T-helper 1 cell treated with Interleukin-12 subunit alpha and Interleukin-12 subunit beta and Interleukin-4 antibody, amounts not matched to agents 30 μg/mL and 1 μg/mL, for 36 hours (primary cell): ENCODE data around the gene GNPTG.
A peak's percentile ranks its signal among the peaks of the same experiment; 100 is the strongest.
"Not testable (repeated sequence)": the region's sequence is repeated elsewhere in the genome, so short reads cannot be mapped to it uniquely, and the experiment has no call there.

ENCODE experiments used
- H3K27ac Mint-ChIP-seq: one replicate; pipeline ENCODE4 v1.8.0; 2021; ENCODE audit warnings: mild to moderate bottlenecking, mixed read lengths
- H3K27me3 Mint-ChIP-seq: one replicate; pipeline ENCODE4 v1.8.0; 2021; ENCODE audit warnings: low read depth, mixed read lengths
- H3K36me3 Mint-ChIP-seq: one replicate; pipeline ENCODE4 v1.8.0; 2021; ENCODE audit warnings: low read depth, mixed read lengths
- H3K4me1 Mint-ChIP-seq: one replicate; pipeline ENCODE4 v1.8.0; 2021; ENCODE audit warnings: low read depth, mixed read lengths
- H3K4me3 Mint-ChIP-seq: one replicate; pipeline ENCODE4 v1.8.0; 2021; ENCODE audit warnings: mild to moderate bottlenecking, moderate library complexity, mixed read lengths
- H3K9me3 Mint-ChIP-seq: one replicate; pipeline ENCODE4 v1.8.0; 2021; ENCODE audit warnings: mixed read lengths

GNPTG gene

GRCh38 chr16:1326391-1326790 is 25.3 kb upstream of the GNPTG start:
- no peaks in the 10 kb centered on the region for H3K9me3 Mint-ChIP-seq
- H3K4me3 Mint-ChIP-seq: no peak overlapping the region
- no peaks in the 10 kb centered on the region for H3K4me1 Mint-ChIP-seq
- no peak overlapping the region for H3K27ac Mint-ChIP-seq
- peaks cover 6% of the 10 kb centered on the region for H3K36me3 Mint-ChIP-seq
- H3K27me3 Mint-ChIP-seq: no peaks in the 10 kb centered on the region

- Mint-ChIP-seq H3K4me1 (peaks cover 3% of the 10 kb centered on the region), H3K27ac (no peak overlapping the region), H3K9me3 (no peaks in the 10 kb centered on the region), H3K27me3 (peaks cover 5% of the 10 kb centered on the region), H3K36me3 (peaks cover 6% of the 10 kb centered on the region), H3K4me3 (no peak overlapping the region)
Measured at GRCh38 chr16:1326946-1327618, 24.6 kb upstream of the GNPTG start.

- peaks cover 5% of the 10 kb centered on the region for H3K4me1 Mint-ChIP-seq
- H3K27ac Mint-ChIP-seq: no peak overlapping the region
- no peaks in the 10 kb centered on the region for H3K9me3 Mint-ChIP-seq
- peaks cover 10% of the 10 kb centered on the region for H3K27me3 Mint-ChIP-seq
- peaks cover 6% of the 10 kb centered on the region for H3K36me3 Mint-ChIP-seq
- H3K4me3 Mint-ChIP-seq: no peak overlapping the region
Measured at GRCh38 chr16:1327619-1327947, 24.1 kb upstream of the GNPTG start.

- H3K9me3 Mint-ChIP-seq, H3K36me3 Mint-ChIP-seq: not testable (repeated sequence)
Measured at GRCh38 chr16:1328136-1328535, 23.6 kb upstream of the GNPTG start.

GRCh38 chr16:1328961-1329360 is 22.8 kb upstream of the GNPTG start:
- not testable (repeated sequence) for H3K4me1 Mint-ChIP-seq, H3K9me3 Mint-ChIP-seq, H3K27ac Mint-ChIP-seq, H3K4me3 Mint-ChIP-seq, H3K36me3 Mint-ChIP-seq
- H3K27me3 Mint-ChIP-seq: peaks cover 13% of the 10 kb centered on the region

More at GRCh38 chr16:1328136-1328535, 23.6 kb upstream of the GNPTG start:
- H3K4me1 Mint-ChIP-seq, H3K4me3 Mint-ChIP-seq, H3K27ac Mint-ChIP-seq: not testable (repeated sequence)
- H3K27me3 Mint-ChIP-seq: peaks cover 13% of the 10 kb centered on the region

GRCh38 chr16:1330260-1330914 is 21.3 kb upstream of the GNPTG start:
- Mint-ChIP-seq H3K27me3 (peaks cover 23% of the 10 kb centered on the region), H3K27ac (no peak overlapping the region), H3K4me3 (no peak overlapping the region), H3K9me3 (no peaks in the 10 kb centered on the region), H3K4me1 (peaks cover 7% of the 10 kb centered on the region), H3K36me3 (no peaks in the 10 kb centered on the region)

GRCh38 chr16:1330931-1331711 is 20.6 kb upstream of the GNPTG start:
- Mint-ChIP-seq H3K27ac (no peak overlapping the region), H3K27me3 (peaks cover 27% of the 10 kb centered on the region), H3K4me1 (peaks cover 7% of the 10 kb centered on the region), H3K4me3 (peak overlapping the region; percentile 55), H3K36me3 (no peaks in the 10 kb centered on the region), H3K9me3 (no peaks in the 10 kb centered on the region)

GRCh38 chr16:1331712-1332617 is 19.8 kb upstream of the GNPTG start:
- Mint-ChIP-seq H3K27ac (peak overlapping the region; percentile 55), H3K4me3 (peak overlapping the region; percentile 55)

GRCh38 chr16:1332618-1333148 is 19.0 kb upstream of the GNPTG start:
- Mint-ChIP-seq H3K4me3 (peak overlapping the region; percentile 55), H3K9me3 (no peaks in the 10 kb centered on the region), H3K27me3 (peaks cover 34% of the 10 kb centered on the region), H3K4me1 (peaks cover 9% of the 10 kb centered on the region), H3K36me3 (no peaks in the 10 kb centered on the region), H3K27ac (no peak overlapping the region)

More at GRCh38 chr16:1331712-1332617, 19.8 kb upstream of the GNPTG start:
- no peaks in the 10 kb centered on the region for H3K9me3 Mint-ChIP-seq
- no peaks in the 10 kb centered on the region for H3K36me3 Mint-ChIP-seq
- H3K27me3 Mint-ChIP-seq: peaks cover 34% of the 10 kb centered on the region
- peaks cover 9% of the 10 kb centered on the region for H3K4me1 Mint-ChIP-seq

GRCh38 chr16:1333149-1333812 is 18.4 kb upstream of the GNPTG start, which contains the start of gene BAIAP3:
TSS of gene BAIAP3 (plus strand) at chr16:1333645. CDS start at chr16:1338550, 4,905 bp downstream.
- Mint-ChIP-seq H3K27ac (no peak within 1 kb of the TSS), H3K4me3 (peak within 1 kb of the TSS; percentile 55)

GRCh38 chr16:1333854-1334700 is 17.7 kb upstream of the GNPTG start:
- Mint-ChIP-seq H3K4me3 (no peak overlapping the region), H3K4me1 (peaks cover 9% of the 10 kb centered on the region), H3K27ac (no peak overlapping the region), H3K9me3 (no peaks in the 10 kb centered on the region), H3K27me3 (peaks cover 34% of the 10 kb centered on the region), H3K36me3 (no peaks in the 10 kb centered on the region)

More at GRCh38 chr16:1333149-1333812, 18.4 kb upstream of the GNPTG start, which contains the start of gene BAIAP3:
- peaks cover 9% of the 10 kb centered on the region for H3K4me1 Mint-ChIP-seq
- peaks cover 34% of the 10 kb centered on the region for H3K27me3 Mint-ChIP-seq
- H3K36me3 Mint-ChIP-seq: no peaks in the 10 kb centered on the region
- no peaks in the 10 kb centered on the region for H3K9me3 Mint-ChIP-seq

- Mint-ChIP-seq H3K27ac (no peak overlapping the region), H3K27me3 (peaks cover 34% of the 10 kb centered on the region), H3K4me1 (peaks cover 9% of the 10 kb centered on the region), H3K4me3 (no peak overlapping the region), H3K36me3 (no peaks in the 10 kb centered on the region), H3K9me3 (no peaks in the 10 kb centered on the region)
Measured at GRCh38 chr16:1334739-1335138, 17.0 kb upstream of the GNPTG start.
